ENCODE measurements around the gene POLE4. TPM values are rescaled to one million over a fixed set of nuclear protein-coding genes. Genes with fewer than 3 reads are reported as not detected.

The POLE4 gene
- total RNA-seq, 4 donors from 2014 or later: 27.5 to 339 (median 46.0) TPM

DNA sequence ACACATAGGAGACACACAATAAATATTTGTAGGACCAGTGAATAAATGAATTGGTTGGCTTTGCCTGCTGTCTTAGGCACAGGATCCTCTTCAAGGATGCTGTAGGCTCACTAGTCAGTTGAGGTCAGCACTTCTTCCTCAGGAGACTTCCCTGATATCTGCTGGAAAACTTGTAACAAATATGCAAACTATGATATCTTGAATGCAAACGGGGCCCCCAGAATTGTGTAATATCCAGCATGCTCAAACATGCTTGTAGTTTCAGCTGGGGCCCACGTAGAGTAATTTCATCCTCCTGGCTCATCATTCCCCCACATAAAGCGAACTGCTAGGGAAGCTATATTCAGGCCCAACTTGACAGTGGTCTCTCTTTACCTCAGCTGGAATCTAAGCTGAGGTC is 43.6 kb downstream of the POLE4 start:
- Histone ChIP-seq H3K27ac (no peak overlapping the region), H3K4me3 (no peak overlapping the region), H3K36me3 (no peaks in the 10 kb centered on the region), H3K4me1 (no peaks in the 10 kb centered on the region), H3K27me3 (no peaks in the 10 kb centered on the region), H3K9me3 (no peaks in the 10 kb centered on the region)
- WGBS, 2 donors (ENCODE audit: low coverage in 1 of 2): 89% methylated on average over 3 of the region's 3 CpGs; no CpG with 5 or more reads in 1 of the 2 donors
- intact Hi-C loops (cut with DNase I; ENCODE audit: low total_unique reads): no loop called here
- in situ Hi-C loops (cut with MboI; ENCODE audit: low pct_ligation_motif_present in 1 of 4, low pct_unique_long_range_greater_than_20kb in 1 of 4, low sequenced_read_pairs in 3 of 4): no loop called here
- TF ChIP-seq POLR2AphosphoS5 (IDR thresholded peaks at IDR 0.05): no peak
- TF ChIP-seq POLR2A (IDR thresholded peaks at IDR 0.05): no peak
- TF ChIP-seq CTCF (IDR thresholded peaks at IDR 0.05): no peak
- TF ChIP-seq EP300 (IDR thresholded peaks at IDR 0.05; ENCODE audit: low read depth): no peak
- DNase-seq: no peak

GRCh38 chr2:75003276-75003675 is 44.8 kb downstream of the POLE4 start:
- in situ Hi-C loops (cut with MboI; ENCODE audit: low pct_ligation_motif_present in 1 of 4, low pct_unique_long_range_greater_than_20kb in 1 of 4, low sequenced_read_pairs in 3 of 4) (no loop called here), intact Hi-C loops (cut with DNase I; ENCODE audit: low total_unique reads) (no loop called here)
- DNase-seq: no peak
- Histone ChIP-seq H3K9me3 (no peaks in the 10 kb centered on the region), H3K4me1 (no peaks in the 10 kb centered on the region), H3K27me3 (no peaks in the 10 kb centered on the region), H3K27ac (no peak overlapping the region), H3K36me3 (no peaks in the 10 kb centered on the region), H3K4me3 (no peak overlapping the region)
- TF ChIP-seq CTCF (IDR thresholded peaks at IDR 0.05) (no peak), POLR2A (IDR thresholded peaks at IDR 0.05) (no peak), POLR2AphosphoS5 (IDR thresholded peaks at IDR 0.05) (no peak), EP300 (IDR thresholded peaks at IDR 0.05; ENCODE audit: low read depth) (no peak)
- 49% methylated on average over 2 of the region's 2 CpGs; no CpG with 5 or more reads in 1 of the 2 donors for WGBS, 2 donors (ENCODE audit: low coverage in 1 of 2)

DNA sequence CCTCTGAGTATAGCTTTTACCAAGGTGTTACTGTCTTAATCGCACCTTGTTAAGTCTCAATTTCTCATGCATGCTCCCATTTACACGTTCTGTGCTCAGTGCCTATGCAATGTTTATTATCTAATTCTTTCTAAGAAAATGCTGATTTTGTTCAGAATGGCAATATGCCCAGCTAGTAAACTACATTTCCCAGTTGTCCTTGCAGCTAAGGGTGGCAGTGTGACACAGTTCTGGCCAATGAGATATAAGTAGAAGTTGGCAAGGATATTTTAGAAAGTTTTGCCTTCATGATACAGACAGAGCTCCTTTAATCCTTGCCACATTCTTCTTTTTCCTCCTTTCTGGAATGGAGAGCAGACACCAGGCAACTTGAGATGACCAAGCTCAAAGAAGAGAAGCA is 45.3 kb downstream of the POLE4 start:
- intact Hi-C loops (cut with DNase I; ENCODE audit: low total_unique reads) (no loop called here), in situ Hi-C loops (cut with MboI; ENCODE audit: low pct_ligation_motif_present in 1 of 4, low pct_unique_long_range_greater_than_20kb in 1 of 4, low sequenced_read_pairs in 3 of 4) (no loop called here)
- no peak for TF ChIP-seq CTCF (IDR thresholded peaks at IDR 0.05)
- TF ChIP-seq POLR2A (IDR thresholded peaks at IDR 0.05): no peak
- TF ChIP-seq EP300 (IDR thresholded peaks at IDR 0.05; ENCODE audit: low read depth): no peak
- no peak for TF ChIP-seq POLR2AphosphoS5 (IDR thresholded peaks at IDR 0.05)
- no peak overlapping the region for H3K4me3 ChIP-seq
- no peaks in the 10 kb centered on the region for H3K9me3 ChIP-seq
- H3K27me3 ChIP-seq: no peaks in the 10 kb centered on the region
- no peaks in the 10 kb centered on the region for H3K4me1 ChIP-seq
- DNase-seq: no peak
- WGBS, 2 donors (ENCODE audit: low coverage in 1 of 2): 55 to 78% methylated on average over 2 of the region's 2 CpGs
- no peak overlapping the region for H3K27ac ChIP-seq
- H3K36me3 ChIP-seq: no peaks in the 10 kb centered on the region

DNA sequence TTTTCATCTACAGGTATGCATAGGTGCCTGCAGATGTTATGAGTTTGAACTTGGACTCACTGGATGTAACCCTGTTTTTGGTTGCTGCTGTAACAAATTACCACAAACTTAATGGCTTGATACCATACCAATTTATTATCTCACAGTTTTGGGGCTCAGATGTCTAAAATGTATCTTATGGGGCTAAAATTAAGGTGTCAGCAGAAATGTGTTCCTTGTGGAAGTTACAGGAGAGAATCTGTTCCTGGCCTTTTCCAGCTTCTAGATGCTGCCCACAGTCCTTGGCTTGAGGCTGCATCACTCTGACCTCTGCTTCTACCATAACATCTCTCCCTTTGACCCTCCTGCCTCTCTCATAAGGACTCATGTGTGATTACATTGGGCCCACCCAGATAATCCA is 47.6 kb downstream of the POLE4 start:
- H3K36me3 ChIP-seq: no peaks in the 10 kb centered on the region
- in situ Hi-C loops (cut with MboI; ENCODE audit: low pct_ligation_motif_present in 1 of 4, low pct_unique_long_range_greater_than_20kb in 1 of 4, low sequenced_read_pairs in 3 of 4): no loop called here

More for the DNA sequence above, 47.6 kb downstream of the POLE4 start:
- TF ChIP-seq POLR2AphosphoS5 (IDR thresholded peaks at IDR 0.05) (no peak), POLR2A (IDR thresholded peaks at IDR 0.05) (no peak), CTCF (IDR thresholded peaks at IDR 0.05) (no peak), EP300 (IDR thresholded peaks at IDR 0.05; ENCODE audit: low read depth) (no peak)
- Histone ChIP-seq H3K9me3 (no peaks in the 10 kb centered on the region), H3K27me3 (no peaks in the 10 kb centered on the region), H3K4me1 (no peaks in the 10 kb centered on the region), H3K4me3 (no peak overlapping the region), H3K27ac (no peak overlapping the region)
- no peak for DNase-seq
- intact Hi-C loops (cut with DNase I; ENCODE audit: low total_unique reads): no loop called here

All from transverse colon (tissue), 4 donors.